Gastroesophageal sphincter (tissue), 4 donors: Measurements from ENCODE around the gene HOXA7. TPM values are rescaled to one million over a fixed set of nuclear protein-coding genes. Genes with fewer than 3 reads are reported as not detected.

Source experiments
- ATAC-seq: fragments of 150-250 bp; one replicate; pipeline ENCODE4 v1.9.1; 2016; ENCODE audit warnings: mild to moderate bottlenecking, moderate library complexity
- H3K27ac ChIP-seq, 4 donors: fragments of 200-600 bp; sonication (generic) in 3 of 4; 1 replicate in 3 of 4; 2 replicates in 1 of 4; pipeline ENCODE4 v1.5.1; 2016 to 2019
- H3K27me3 ChIP-seq: fragments of 200-600 bp; sonication (generic); one replicate; pipeline ENCODE4 v1.5.1; 2019
- H3K36me3 ChIP-seq, 2 donors: fragments of 200-600 bp; sonication (generic); one replicate each; pipeline ENCODE4 v1.5.1; 2019; ENCODE audit warnings: control low read depth in 1 of 2
- H3K4me1 ChIP-seq, 3 donors: fragments of 200-600 bp; sonication (generic); 1 replicate in 2 of 3; 2 replicates in 1 of 3; pipeline ENCODE4 v1.5.1; 2016 to 2019; ENCODE audit warnings: control low read depth in 2 of 3
- H3K4me3 ChIP-seq, 2 donors: fragments of 200-600 bp; sonication (generic); one replicate each; pipeline ENCODE4 v1.5.1; 2019; ENCODE audit warnings: mild to moderate bottlenecking in 1 of 2, moderate library complexity in 1 of 2
- H3K9me3 ChIP-seq, 3 donors: fragments of 200-600 bp; sonication (generic); one replicate each; pipeline ENCODE4 v1.5.1; 2017 to 2019; ENCODE audit warnings: control low read depth in 2 of 3
- EP300 ChIP-seq: sonication (generic); formaldehyde crosslinking; IDR thresholded peaks from one replicate; pipeline ENCODE4 v1.6.1; 2017; ENCODE audit warnings: antibody characterized with exemption, mild to moderate bottlenecking
- POLR2A ChIP-seq, 2 donors: fragments of 450-650 bp; IDR thresholded peaks; one replicate each; pipeline ENCODE4 v1.6.1; 2017; ENCODE audit warnings: antibody characterized with exemption in 2 of 2, mild to moderate bottlenecking in 2 of 2, moderate library complexity in 1 of 2
- POLR2AphosphoS5 ChIP-seq: sonication (generic); formaldehyde crosslinking; IDR thresholded peaks from one replicate; pipeline ENCODE4 v1.6.1; 2017; ENCODE audit warnings: antibody characterized with exemption
- WGBS, 2 donors: methylation state at CpG; one replicate each; pipeline ENCODE4 v1.1.5; 2018; ENCODE audit warnings: low coverage in 1 of 2; 5-methylcytosine and 5-hydroxymethylcytosine counted together
- total RNA-seq, 4 donors: library from RNA; depleted of rRNA; stranded (reverse); fragments of >200 nt; gene quantifications; one replicate each; pipeline ENCODE4 v1.1.0, GENCODE V29; 2016
- TF ChIP-seq, protein P1 (sequence below), 4 experiments: fragments of 200-600 bp in 2 of 4; fragments of 450-650 bp in 2 of 4; sonication (generic) in 1 of 4; IDR thresholded peaks; one replicate each; pipeline ENCODE4 v1.5.1; 2017 to 2019; ENCODE audit warnings: antibody characterized with exemption in 4 of 4, mild to moderate bottlenecking in 2 of 4, moderate library complexity in 2 of 4

HOXA7 gene
- total RNA-seq, 4 donors from 2014 or later: 0.85 to 5.1 (median 1.4) TPM

- H3K27ac ChIP-seq: peak overlapping the region in 2 of 4 donors; percentile 29 to 65
- H3K4me3 ChIP-seq: peak overlapping the region; percentile 2 to 47
- H3K27me3 ChIP-seq: peaks cover 73% of the 10 kb centered on the region
- no peaks in the 10 kb centered on the region for H3K9me3 ChIP-seq
- ATAC-seq: peak; percentile 70
- TF ChIP-seq, protein P1, sequence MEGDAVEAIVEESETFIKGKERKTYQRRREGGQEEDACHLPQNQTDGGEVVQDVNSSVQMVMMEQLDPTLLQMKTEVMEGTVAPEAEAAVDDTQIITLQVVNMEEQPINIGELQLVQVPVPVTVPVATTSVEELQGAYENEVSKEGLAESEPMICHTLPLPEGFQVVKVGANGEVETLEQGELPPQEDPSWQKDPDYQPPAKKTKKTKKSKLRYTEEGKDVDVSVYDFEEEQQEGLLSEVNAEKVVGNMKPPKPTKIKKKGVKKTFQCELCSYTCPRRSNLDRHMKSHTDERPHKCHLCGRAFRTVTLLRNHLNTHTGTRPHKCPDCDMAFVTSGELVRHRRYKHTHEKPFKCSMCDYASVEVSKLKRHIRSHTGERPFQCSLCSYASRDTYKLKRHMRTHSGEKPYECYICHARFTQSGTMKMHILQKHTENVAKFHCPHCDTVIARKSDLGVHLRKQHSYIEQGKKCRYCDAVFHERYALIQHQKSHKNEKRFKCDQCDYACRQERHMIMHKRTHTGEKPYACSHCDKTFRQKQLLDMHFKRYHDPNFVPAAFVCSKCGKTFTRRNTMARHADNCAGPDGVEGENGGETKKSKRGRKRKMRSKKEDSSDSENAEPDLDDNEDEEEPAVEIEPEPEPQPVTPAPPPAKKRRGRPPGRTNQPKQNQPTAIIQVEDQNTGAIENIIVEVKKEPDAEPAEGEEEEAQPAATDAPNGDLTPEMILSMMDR (IDR thresholded peaks at IDR 0.05): peak in 3 of 4 experiments; percentile 78 to 95 (median 80)
- TF ChIP-seq POLR2AphosphoS5 (peak; percentile 90), EP300 (no peak)
- H3K4me1 ChIP-seq: peaks cover 0 to 55% (median 15%) of the 10 kb centered on the region in 3 donors
- no peaks in the 10 kb centered on the region for H3K36me3 ChIP-seq
- WGBS, 2 donors: 0 to 5% methylated on average over 3 to 11 of the region's 58 CpGs
Observed at GRCh38 chr7:27150568-27151340, 5.7 kb downstream of the HOXA7 start.

- no peaks in the 10 kb centered on the region for H3K9me3 ChIP-seq
- no peak for ATAC-seq
- peaks cover 0 to 48% (median 15%) of the 10 kb centered on the region in 3 donors for H3K4me1 ChIP-seq
- TF ChIP-seq, protein P1 (IDR thresholded peaks at IDR 0.05): no peak
- TF ChIP-seq POLR2AphosphoS5: no peak
- no peak for TF ChIP-seq EP300
- no peak for TF ChIP-seq POLR2A (IDR thresholded peaks at IDR 0.05)
- H3K36me3 ChIP-seq: no peaks in the 10 kb centered on the region
- WGBS, 2 donors: 69 to 84% methylated on average over 4 to 7 of the region's 13 CpGs
- peak overlapping the region in 2 of 4 donors; percentile 29 to 65 for H3K27ac ChIP-seq
- peaks cover 68% of the 10 kb centered on the region for H3K27me3 ChIP-seq
- H3K4me3 ChIP-seq: peak overlapping the region in 1 of 2 donors; percentile 47
Observed at GRCh38 chr7:27149842-27150567, 6.5 kb downstream of the HOXA7 start.

- Histone ChIP-seq H3K9me3 (no peaks in the 10 kb centered on the region), H3K36me3 (no peaks in the 10 kb centered on the region), H3K27ac (peak overlapping the region in 2 of 4 donors; percentile 24 to 99), H3K27me3 (peaks cover 62% of the 10 kb centered on the region), H3K4me3 (peak overlapping the region in 1 of 2 donors; percentile 43), H3K4me1 (peaks cover 0 to 48% (median 11%) of the 10 kb centered on the region in 3 donors)
- no peak for ATAC-seq
- WGBS, 2 donors: 66 to 73% methylated on average over 8 to 19 of the region's 30 CpGs
- no peak for TF ChIP-seq POLR2A (IDR thresholded peaks at IDR 0.05)
- TF ChIP-seq EP300: no peak
- TF ChIP-seq, protein P1 (IDR thresholded peaks at IDR 0.05): no peak
- TF ChIP-seq POLR2AphosphoS5: peak; percentile 22
Observed at GRCh38 chr7:27148756-27149641, 7.5 kb downstream of the HOXA7 start.

DNA sequence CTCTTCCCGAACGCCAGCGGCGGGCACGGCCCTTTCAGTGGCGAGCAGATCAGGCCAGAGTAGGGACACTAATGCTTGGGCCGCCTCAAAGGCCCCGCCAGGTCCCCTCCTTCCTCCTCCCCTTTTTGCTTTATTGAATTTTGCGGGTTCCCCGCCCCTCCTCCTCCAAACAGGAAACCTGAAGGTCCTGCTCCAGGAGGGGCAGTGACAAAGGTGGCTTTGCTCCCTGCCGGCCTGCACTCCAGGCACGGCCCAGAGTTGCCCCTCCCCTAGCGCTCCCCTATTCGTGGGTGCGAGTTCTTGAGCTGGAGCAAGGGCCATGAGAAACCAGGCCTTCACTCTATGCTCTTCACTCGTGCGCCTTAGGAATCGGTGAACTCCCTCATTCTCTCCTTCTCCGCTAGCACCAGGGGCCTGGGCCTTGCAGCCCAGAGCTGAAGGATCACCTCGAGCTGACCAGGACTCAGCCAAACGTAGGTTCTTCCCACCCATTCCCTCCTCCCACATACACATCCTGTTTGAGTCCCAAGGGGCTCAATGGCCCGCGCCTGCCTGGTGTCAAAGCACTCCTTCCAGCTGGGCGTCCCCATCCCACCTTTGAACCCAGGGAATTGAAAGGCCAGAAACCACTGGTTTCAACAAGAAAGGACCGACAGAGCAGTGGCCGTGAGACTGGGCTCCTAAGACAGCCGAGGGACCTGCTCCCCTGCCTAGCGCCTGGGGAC lies 8.3 kb downstream of the HOXA7 start:
- H3K36me3 ChIP-seq: no peaks in the 10 kb centered on the region
- ATAC-seq: no peak
- TF ChIP-seq, protein P1 (IDR thresholded peaks at IDR 0.05): no peak
- TF ChIP-seq EP300: no peak
- TF ChIP-seq POLR2A (IDR thresholded peaks at IDR 0.05): no peak
- no peak for TF ChIP-seq POLR2AphosphoS5
- peaks cover 54% of the 10 kb centered on the region for H3K27me3 ChIP-seq
- H3K4me3 ChIP-seq: peak overlapping the region; percentile 2 to 43
- H3K4me1 ChIP-seq: peaks cover 0 to 52% (median 11%) of the 10 kb centered on the region in 3 donors
- H3K9me3 ChIP-seq: no peaks in the 10 kb centered on the region
- H3K27ac ChIP-seq: peak overlapping the region in 3 of 4 donors; percentile 32 to 99 (median 36)
- 67% methylated on average over 6 of the region's 28 CpGs; no CpG with 5 or more reads in 1 of the 2 donors for WGBS, 2 donors
